Suprapubic skin (tissue), 3 donors: Measurements from ENCODE around the gene AMBRA1.

ENCODE experiments used
- CTCF ChIP-seq, 2 donors: fragments of 200-600 bp in 1 of 2; fragments of 450-650 bp in 1 of 2; sonication (generic) in 1 of 2; IDR thresholded peaks; one replicate each; pipeline ENCODE4 v1.5.1; 2016 to 2019; ENCODE audit warnings: antibody characterized with exemption in 2 of 2, mild to moderate bottlenecking in 1 of 2, moderate library complexity in 1 of 2
- EP300 ChIP-seq: sonication (generic); formaldehyde crosslinking; IDR thresholded peaks from one replicate; pipeline ENCODE4 v1.6.1; 2017; ENCODE audit warnings: antibody characterized with exemption
- POLR2A ChIP-seq, 2 donors: fragments of 450-650 bp; IDR thresholded peaks; one replicate each; pipeline ENCODE4 v1.6.1; 2017; ENCODE audit warnings: antibody characterized with exemption in 2 of 2, mild to moderate bottlenecking in 2 of 2, moderate library complexity in 2 of 2

DNA sequence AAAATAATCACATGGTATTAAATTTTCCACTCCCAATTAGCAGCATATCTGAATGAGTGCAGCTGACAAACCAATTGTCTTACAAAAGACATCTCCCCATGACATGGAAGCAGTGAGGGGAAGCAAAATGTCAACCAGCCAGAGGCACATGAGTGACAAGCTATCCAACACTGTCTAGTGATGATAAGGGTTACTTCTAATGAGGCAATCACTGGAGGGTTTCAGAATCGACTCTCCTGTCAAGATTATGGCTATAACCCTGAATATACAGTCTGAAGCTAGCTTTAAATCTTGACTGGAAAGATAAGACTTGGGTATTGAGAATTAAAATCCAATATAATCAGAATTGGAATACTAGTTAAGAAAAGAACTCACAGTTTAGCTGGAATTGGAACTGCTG, 50.3 kb downstream of the AMBRA1 start:
- TF ChIP-seq CTCF (IDR thresholded peaks at IDR 0.05) (no peak), EP300 (no peak), POLR2A (IDR thresholded peaks at IDR 0.05) (no peak)
